HG02678 (cell line): Measurements from ENCODE around the gene IQGAP2.
"Not testable (repeated sequence)": the region's sequence is repeated elsewhere in the genome, so short reads cannot be mapped to it uniquely, and the experiment has no call there.

Source experiments
- ATAC-seq: cut with Tn5 transposase; IDR thresholded peaks from one replicate; pipeline ENCODE4 v1.9.1; 2021; ENCODE audit warnings: mild to moderate bottlenecking, moderate library complexity; ENCODE audit not compliant: unreplicated experiment

The IQGAP2 gene

DNA sequence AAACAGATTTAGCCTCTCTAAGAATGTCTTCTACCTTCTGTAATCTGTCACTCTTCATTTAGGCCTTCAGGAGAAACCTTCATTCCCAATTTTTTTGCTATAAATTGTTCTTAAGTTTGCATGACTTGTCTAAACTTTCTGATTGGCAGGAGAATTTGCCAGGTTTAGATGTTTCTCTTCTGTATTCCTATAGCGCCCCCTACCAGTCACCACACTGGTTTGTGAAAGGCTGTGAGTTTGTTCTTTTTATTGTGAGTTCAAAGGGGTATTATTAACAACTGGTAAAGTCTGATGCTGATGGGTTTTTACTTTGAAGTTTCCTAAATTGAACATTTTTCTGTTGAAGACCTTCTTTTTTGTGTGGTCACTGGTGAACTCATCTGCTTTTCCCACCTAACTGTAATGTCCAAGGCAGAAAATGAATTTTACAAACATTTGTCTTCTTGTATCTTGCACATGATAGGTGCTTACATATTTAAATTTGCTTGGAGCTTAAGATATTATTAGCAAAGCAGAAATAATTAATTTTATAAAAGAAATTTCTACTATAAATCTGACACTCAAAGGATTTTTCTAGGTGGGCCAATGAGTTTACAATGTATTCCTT is 238.5 kb downstream of the IQGAP2 start:
- no peak for ATAC-seq

DNA sequence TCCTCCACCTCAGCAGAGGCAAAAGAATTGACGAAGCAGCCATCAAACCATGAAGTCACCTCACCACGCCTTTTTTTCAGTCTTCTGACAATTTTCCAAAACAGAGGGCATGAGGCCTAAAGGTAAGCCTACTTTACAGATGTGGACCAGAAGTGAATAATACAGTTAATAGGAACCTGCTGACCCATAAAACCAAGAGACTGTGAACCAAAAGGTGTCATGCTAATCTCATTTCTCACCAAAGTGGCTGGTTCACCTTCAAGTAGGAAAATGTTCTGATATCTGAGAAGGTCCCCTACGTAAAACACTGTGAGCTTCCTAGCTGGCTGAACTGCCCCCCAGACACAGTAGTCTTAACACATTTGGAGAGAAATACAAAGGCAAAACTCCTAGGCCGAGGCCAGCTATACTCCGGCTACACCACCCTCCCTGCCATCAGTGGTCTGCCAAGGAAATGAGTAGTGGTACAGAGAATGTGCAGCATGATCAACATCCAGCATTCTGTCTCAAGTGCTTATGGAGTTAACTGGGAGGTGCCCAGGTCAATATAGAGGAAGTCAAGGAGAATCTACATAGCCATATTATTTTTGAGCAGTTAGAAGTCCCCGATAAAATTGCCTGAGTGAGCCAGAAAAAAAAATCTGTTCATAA is 239.4 kb downstream of the IQGAP2 start:
- ATAC-seq = no peak

DNA sequence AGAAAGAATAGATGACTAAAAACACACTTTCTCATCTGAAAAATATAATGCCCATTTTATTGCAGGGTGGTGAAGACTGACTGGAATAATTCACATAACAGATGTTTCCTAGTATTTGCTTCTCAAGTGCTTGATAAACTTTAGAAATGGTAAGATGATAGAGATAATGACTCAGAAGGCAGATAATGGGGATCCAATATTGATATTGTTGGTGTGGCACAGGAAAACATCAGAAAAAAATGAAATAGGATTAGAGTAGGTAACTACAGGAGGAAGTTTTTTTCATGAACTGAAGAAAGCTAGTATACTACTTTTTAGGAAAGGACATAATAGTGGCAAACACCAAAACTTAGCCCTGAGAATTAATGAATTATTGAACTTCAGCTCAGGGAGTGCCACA is 240.3 kb downstream of the IQGAP2 start:
- ATAC-seq = no peak

DNA sequence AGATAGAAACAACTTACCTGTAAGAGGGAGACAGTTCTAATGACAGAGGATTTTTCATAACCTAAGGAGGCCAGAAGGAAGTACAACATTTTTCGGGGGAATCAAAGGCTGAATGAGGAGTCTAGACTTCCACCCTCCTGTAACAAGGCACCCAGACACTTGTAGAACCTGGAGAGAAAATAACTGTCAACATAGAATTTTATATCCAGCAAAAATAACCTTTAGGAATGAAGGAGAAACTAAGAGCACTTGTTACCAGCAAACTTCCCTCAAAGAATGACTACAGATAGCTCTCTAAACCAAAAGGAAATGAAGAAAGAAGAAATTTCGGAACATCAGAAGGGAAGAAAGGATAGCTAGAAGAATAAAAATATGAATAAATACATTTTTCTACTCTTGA is 246.1 kb downstream of the IQGAP2 start:
- no peak for ATAC-seq

DNA sequence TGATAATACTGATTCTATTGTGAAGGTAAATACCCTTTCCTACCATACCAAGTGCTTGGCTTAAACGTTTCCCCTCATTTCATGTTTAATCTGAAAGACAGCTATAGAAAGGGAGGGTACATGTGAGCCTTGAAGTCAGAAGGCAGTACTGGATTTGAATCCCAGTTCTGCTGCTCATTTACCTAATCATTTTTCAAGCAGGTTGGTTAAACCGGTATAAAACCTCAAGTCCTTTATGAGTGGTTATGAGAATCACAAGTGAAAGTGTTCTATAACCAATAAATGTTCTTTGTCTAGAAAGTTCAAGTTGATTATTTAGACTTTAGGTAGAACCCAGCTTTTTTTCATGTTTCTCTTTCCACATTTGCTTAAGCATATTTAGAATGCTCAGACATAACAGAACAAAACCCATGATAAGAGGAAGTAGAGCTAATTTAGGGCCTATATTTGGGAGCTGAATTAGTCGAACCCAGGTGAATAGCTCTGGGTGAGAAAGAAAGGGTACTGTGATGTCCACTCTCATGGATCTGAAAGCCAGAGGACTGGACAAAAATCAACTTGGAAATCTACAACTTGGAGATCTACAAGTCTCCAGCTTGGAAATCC is 249.8 kb downstream of the IQGAP2 start:
- ATAC-seq = no peak

DNA sequence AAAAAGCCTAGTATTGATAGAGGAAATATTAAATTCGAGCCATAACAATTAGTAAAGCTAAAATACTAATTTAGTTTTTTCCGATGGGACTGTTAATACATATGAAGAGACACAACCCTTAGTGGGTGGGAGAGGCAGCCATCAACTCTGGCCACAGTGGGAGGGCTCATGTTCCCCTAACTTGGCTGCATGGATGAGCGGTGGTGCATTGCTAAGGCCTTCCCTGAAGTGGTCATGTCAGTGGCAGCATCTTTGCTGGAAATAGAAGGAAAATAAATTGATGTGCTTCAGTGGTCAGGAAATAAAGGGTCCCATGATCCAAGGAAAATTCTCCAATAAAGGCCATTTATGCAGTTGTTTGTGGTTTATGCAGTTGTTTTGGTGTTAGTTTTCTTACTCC is 254.0 kb downstream of the IQGAP2 start:
- no peak for ATAC-seq

DNA sequence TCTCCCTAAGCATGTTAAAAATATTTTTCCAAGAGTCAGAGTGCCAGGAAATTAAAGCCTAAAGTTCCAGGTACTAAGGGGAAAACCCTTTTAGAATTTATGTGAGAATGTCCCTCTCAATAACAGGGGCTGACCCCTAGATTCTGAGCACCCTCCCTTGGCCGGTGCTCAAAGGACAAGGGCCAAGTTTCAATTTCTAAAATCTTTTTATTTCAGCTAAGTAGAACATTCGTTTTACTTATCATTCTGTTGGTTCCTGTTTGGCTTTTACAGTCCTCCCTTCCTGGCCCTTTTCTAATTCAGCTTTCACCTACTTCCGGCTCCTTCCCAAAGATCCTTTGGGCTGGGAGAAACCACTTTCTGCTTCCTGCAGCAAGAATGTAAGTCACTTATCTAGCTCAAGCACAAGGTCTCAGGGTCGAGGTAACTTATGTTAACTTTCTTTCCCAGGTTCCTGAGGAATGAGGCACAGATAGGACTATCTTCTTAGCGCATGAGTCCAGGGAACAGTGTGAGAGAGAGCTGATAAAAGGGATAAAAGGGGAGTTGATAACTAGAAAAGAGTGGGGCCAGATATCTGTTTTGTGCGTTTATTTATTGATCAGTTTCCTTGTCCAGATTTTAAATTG is 254.7 kb downstream of the IQGAP2 start:
- ATAC-seq = no peak

DNA sequence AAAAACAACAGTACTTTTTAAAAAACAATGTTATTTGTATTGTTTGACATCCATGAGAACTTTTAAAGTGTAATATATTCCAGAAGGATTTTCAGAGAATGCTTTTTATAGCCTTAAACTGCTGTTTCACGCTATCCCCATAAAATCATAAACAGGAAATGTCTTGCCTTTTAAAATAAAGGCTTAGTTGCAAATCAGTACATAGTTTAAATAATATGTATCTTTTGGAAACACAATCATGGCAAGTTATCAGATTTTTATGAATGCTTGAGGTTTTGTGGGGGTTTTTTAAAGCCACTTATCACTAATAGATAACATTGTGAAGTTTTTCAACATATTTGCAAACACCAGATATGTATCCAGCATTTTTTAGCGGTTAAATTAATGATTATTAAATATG is 257.3 kb downstream of the IQGAP2 start:
- no peak for ATAC-seq

DNA sequence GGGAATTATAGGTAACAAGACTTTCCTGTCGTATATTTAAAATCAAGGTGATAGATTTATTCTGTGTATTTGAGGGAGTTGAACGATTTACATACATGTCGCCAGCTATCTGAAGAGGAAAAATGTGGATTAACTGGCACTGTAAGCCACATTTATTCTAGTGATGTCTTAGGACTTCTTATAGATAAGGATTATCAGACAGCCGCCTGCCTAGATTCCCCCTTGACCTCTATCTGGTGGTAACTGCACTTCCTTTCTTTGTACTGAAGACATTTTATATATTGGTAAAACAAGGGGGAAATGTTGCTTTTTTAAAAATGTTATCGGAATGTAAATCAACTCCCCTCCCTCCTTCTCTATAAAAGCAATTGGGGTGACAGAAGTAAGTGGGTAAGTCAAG is 259.4 kb downstream of the IQGAP2 start:
- no peak for ATAC-seq

DNA sequence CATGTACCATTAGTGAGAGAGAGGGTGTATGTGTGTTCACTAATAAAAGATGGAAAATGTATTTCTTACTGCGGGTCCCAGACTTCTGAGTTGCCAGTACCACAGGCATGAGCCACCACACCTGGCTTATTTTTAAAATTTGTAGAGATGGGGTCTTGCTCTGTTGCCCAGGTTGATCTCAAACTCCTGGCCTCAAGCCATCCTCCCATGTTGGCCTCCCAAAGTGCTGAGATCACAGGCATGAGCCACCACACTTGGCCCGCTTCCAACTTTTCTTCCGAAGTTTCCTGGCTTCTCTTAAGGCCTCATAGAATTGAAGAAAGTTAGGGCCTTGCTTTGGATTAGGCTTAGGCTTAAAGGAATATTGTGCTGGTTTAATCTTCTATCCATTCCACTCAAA is 260.5 kb downstream of the IQGAP2 start:
- ATAC-seq = no peak

DNA sequence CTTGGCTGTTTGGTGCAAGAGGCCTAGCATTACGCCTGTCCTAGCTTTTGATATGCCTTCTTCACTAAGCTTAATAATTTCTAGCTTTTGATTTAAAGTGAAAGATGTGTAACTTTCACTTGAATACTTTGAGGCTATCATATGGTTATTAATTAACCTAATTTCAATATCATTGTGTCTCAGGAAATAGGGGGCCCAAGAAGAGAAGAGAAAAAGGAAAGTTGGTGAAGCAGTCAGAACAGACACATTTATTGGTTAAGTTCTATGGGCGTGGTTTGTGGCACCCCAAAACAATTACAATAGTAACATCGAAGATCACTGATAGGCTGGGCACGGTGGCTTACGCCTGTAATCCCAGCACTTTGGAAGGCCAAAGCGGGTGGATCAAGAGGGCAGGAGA is 261.0 kb downstream of the IQGAP2 start:
- no peak for ATAC-seq

DNA sequence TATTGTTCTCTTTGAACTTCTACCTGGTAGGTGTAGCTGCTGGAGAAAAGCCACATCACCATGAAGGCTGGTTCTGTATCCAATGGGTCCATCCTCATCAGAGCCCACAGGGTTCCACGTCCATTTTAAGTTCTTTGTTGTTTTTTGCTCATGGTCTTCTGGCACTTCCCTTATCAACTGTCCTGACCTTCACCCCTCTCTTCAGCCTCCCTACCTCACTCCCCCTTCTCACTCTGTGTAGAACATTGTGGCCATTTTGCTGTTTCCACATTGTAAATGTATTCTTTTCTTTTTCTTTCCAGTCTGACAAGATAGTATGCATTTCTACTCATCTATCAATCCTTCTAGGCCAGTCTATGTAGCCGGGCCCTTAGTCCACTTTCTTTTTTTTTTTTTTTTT is 264.4 kb downstream of the IQGAP2 start:
- no peak for ATAC-seq

DNA sequence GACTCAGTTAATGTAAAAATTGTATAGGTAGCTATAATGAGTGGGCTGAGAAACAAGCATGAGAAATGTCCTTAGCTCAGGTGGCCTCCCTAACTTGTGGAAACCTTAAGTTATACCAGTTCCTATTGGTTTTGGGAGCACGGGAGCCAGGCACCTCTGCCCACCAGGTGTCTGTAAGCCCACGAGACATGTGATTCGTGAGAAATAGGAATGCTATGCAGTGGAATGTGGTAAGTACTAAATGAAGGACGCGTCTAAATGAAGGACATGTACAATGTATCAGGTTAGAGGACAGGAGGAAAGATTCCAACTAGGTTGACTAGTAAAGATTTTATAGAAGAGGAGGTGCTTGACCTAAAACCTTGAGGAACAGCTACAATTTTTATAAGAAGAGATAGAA is 266.2 kb downstream of the IQGAP2 start:
- ATAC-seq = no peak

DNA sequence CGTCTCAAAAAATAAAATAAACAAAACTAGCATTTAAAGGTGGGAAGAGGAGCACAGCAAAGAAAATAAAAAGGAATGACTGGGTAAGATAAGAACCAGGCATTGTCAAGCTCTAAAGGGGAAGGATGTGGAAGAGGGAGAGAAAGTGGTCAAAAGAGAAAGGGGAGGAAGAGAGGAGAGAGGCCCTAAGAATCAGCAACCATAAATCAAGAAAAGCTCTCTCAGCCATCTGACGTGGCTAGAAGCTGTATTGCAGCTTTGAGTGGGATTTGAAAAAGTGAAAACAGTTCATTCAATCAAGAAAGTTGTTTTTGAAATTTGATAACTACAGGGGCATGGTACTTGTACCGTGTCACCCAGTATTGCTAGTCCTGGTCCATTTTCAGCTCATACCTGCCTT is 267.4 kb downstream of the IQGAP2 start:
- no peak for ATAC-seq

DNA sequence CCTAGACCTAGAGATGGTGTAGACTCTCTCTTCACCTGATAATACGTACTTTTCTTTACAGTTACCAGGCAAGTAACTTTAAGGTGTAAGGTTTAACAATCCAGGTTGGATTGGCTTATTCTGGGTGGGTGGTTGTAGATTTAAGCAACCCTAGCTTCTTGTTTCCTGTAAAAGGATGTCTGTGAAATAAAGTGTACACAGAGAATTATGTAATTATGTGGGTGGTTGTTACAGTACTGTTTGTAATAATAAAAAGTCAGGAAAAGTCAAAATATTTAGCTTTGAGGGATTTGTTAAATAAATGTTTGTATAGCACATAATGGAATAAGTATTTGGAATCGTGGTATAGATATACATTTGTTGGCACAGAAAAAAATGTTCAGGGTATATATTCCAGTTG is 269.2 kb downstream of the IQGAP2 start:
- ATAC-seq = no peak

DNA sequence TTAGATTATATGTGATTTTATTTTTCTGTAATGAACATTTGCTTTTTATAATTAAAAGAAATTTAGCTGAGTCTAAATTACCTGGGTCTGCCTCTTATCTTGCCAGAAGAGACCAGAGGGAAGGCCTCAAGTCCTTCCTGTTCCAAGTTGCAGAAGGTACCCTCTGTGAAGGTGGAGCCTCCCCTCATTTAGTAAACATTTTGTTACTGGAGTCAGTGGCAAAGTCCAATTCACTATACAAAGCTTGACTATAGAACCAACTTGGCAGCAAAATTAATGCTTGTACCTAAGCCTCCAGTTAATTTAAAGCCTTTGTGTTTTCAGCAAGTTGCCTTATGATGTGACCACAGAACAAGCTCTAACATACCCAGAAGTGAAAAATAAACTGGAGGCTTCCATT is 270.0 kb downstream of the IQGAP2 start:
- ATAC-seq = no peak

DNA sequence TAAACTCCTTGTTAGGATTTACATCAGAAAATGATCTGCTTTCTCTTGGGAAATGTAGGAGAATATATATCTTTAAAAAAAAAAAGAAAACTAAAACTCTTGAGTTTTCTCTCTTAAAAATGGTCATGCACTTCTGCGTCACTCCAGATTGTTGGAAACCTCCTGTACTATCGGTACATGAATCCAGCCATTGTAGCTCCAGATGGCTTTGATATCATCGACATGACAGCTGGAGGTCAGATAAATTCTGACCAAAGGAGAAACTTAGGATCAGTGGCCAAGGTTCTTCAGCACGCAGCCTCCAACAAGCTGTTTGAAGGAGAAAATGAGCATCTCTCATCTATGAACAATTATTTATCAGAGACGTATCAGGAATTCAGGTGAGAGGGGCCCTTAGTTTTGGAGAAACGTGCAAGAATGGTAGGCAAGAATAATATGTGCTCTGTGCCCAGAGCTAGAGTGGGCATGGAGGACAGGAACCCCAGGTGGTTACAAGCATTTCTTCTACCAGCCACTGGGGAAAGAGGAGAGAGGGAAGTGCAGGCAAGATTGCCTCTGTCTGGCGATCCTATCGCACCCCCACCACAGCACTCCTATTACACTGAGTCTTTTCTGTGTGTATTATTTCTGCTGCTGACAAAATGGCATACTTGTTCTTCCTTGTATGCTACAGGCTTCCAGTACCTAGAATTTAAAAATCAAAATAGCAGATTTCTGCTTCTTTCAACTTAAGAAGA is 271.4 kb downstream of the IQGAP2 start:
- ATAC-seq = no peak

DNA sequence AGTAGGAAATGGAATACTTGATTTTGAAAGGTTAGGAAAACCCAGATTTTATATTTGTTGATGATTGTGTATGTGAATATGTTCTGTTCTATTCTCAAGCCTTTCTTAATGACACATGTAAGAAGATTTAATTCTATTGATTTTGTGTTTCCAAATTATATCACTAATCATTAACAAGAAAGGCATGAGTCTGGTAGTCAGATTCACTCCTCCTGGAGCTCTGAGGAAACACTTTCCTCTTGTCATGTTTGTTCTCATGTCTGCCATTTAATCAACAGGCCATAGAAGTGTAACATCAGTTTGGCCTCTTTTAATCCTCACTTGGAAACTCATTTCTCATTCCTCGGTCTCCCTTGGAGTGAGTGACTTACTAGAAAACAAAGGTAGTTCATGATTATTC is 272.3 kb downstream of the IQGAP2 start:
- no peak for ATAC-seq

DNA sequence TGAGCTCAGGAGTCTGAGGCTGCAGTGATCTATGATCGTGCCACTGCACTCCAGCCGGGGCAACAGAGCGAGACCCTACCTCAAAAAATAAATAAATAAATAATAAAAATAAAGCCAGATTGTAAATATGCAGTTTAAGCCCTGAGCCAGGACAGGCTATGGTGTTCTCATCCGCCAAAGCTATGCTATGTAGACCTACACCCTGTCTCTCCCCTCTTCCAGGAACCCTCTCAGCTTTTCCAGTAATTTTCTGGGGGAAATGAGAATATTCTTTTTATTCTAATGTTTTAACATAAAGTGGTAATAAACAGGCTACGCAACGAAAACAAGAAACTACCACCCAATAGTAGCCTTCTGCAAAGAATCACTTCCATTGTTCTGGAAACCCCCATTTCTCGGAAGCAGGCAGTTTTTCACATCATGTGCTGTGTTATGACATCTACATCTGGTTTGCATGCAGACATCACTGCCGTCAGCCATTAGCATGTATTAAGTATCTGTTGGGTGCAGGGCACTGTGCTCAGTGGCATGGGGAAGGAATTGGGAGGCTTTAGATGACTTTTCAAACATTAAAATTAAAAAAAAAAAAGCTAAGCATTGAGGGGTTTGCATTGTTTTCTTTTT is 274.9 kb downstream of the IQGAP2 start:
- ATAC-seq = no peak

DNA sequence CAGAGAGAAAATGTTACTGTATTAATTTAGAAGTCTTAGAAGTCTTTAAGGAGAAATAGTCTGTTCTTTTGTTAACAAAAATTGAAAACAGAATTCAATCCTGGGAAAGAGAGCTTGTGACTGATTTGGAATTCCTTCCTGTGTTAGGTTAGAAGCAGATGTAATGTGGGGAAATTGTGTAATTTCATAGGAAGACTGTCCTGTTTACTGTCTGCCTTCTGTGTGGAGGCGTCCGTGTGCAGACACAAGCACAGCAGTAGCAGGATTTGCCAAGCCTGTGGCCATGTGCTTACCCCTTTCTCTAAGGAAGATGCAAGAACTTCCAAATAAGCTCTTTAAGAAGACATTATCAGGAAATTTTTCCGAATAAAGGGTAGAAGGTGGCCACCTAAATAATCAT is 276.1 kb downstream of the IQGAP2 start:
- no peak for ATAC-seq

DNA sequence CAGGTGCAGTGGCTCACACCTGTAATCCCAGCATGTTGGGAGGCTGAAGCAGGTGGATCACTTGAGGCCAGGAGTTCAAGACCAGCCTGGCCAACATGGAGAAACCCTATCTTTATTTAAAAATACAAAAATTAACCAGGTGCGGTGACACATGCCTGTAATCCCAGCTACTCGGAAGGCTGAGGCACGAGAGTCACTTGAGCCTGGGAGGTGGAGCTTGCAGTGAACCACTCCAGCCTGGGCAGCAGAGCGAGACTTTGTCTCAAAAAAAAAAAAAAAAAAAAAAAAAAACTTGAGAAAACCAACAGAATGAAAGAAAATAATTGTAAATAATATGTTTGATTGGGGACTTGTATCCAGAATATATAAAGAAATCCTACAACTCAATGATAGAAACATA is 277.7 kb downstream of the IQGAP2 start:
- ATAC-seq = not testable (repeated sequence)
